NCI-H1048 (cell line): ENCODE data around the gene ANO4.
"Not testable (repeated sequence)": the region's sequence is repeated elsewhere in the genome, so short reads cannot be mapped to it uniquely, and the experiment has no call there.

ENCODE experiments used
- DNase-seq: peaks from one replicate; lab custom pipeline; 2025; lab: John Stamatoyannopoulos, UW

Gene ANO4

GRCh38 chr12:101089271-101089670 is 294.7 kb downstream of the ANO4 start:
- DNase-seq, result no peak

GRCh38 chr12:101090222-101090621 is 295.6 kb downstream of the ANO4 start:
- DNase-seq, result not testable (repeated sequence)

- DNase-seq, result no peak
These were observed 303.4 kb downstream of the ANO4 start for GRCh38 chr12:101097829-101098580.

GRCh38 chr12:101107032-101107763 is 312.6 kb downstream of the ANO4 start:
- no peak for DNase-seq

GRCh38 chr12:101108130-101108529 is 313.6 kb downstream of the ANO4 start:
- no peak for DNase-seq

- no peak for DNase-seq
These were observed 316.3 kb downstream of the ANO4 start for GRCh38 chr12:101110866-101111265.

- DNase-seq, result no peak
These were observed 316.9 kb downstream of the ANO4 start for GRCh38 chr12:101111441-101111840.

GRCh38 chr12:101115326-101115725 is 320.8 kb downstream of the ANO4 start:
- no peak for DNase-seq

GRCh38 chr12:101116911-101117310 is 322.3 kb downstream of the ANO4 start:
- no peak for DNase-seq

GRCh38 chr12:101117842-101118241 is 323.3 kb downstream of the ANO4 start:
- DNase-seq, result no peak

- no peak for DNase-seq
These were observed 333.1 kb downstream of the ANO4 start for GRCh38 chr12:101127521-101128219.

- not testable (repeated sequence) for DNase-seq
These were observed 351.3 kb downstream of the ANO4 start for GRCh38 chr12:101145777-101146431.

- no peak for DNase-seq
These were observed 370.7 kb downstream of the ANO4 start for GRCh38 chr12:101165319-101165718.

- no peak for DNase-seq
These were observed 372.3 kb downstream of the ANO4 start for GRCh38 chr12:101166866-101167265.

GRCh38 chr12:101168001-101168400 is 373.4 kb downstream of the ANO4 start:
- DNase-seq, result no peak

- DNase-seq, result no peak
These were observed 377.7 kb downstream of the ANO4 start for GRCh38 chr12:101172316-101172715.

- DNase-seq, result no peak
These were observed 378.7 kb downstream of the ANO4 start for GRCh38 chr12:101173197-101173749.

GRCh38 chr12:101174541-101174940 is 380.0 kb downstream of the ANO4 start:
- no peak for DNase-seq
